HuH-7.5 (cell line): ENCODE measurements around the gene LDLRAD1.
"Not testable (repeated sequence)": the region's sequence is repeated elsewhere in the genome, so short reads cannot be mapped to it uniquely, and the experiment has no call there.

Source experiments
- DNase-seq: peaks from one replicate; pipeline ENCODE4 v3.0.0; 2011; ENCODE audit warnings: low spot score

The LDLRAD1 gene

GRCh38 chr1:53992085-53992874, 25.7 kb downstream of the LDLRAD1 start:
- no peak for DNase-seq

- DNase-seq: no peak
Observed at GRCh38 chr1:53987880-53988279, 30.1 kb downstream of the LDLRAD1 start.

DNA sequence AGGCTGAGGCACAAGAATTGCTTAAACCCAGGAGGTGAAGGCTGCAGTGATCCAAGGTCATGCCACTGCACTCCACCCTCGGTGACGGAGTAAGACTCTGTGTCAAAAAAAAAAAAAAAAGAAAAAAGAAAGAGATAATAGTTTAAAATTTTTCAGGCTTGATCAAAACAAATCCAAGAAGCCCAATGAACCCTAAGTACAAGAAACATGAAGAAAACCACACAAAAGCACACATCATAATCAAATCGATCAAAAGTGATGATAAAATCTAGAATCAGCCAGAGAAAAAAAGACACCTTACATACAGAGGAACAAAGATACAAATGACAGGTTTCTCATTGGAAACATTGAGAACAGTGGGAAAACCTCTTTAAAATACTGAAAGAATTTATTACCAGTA, 31.5 kb downstream of the LDLRAD1 start:
- DNase-seq: no peak

GRCh38 chr1:53984726-53985125, 33.3 kb downstream of the LDLRAD1 start:
- DNase-seq: no peak

DNA sequence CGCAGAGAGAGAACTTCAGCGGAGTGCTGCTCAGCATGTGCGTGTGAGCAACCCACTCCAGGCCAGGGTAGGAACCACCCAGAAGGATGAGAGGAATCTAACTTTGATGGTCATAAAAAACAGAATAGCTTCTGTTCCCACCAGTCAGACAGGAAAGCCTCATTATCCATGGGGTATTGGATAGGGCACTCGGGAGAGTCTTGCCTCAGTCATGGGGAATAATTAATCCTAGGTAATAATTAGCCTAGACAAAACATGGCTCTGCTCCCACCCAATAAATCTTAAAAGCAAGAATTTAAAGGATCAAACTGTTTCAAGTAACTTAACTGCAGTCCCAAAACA, 35.3 kb downstream of the LDLRAD1 start:
- no peak for DNase-seq

GRCh38 chr1:53982034-53982762, 35.8 kb downstream of the LDLRAD1 start:
- peak; percentile 52 for DNase-seq

DNA sequence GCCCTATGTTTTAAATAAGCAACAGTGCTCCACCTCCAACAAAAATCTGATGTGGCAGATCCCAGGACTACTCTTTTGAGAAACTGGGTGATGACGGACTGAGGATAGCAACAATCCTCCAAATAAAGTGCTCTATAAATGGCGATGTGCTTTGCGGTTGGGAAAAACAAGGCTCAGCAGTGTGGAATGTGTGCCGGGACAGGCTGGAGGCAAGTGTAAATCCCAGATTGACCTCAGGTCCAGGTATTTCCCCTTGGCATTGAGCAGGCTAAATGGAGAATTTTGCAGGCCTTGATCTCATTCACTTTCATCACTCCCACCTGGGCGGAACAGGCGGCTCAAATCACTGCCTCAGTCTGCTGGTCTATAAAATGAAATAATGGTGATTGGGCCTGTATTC, 36.8 kb downstream of the LDLRAD1 start:
- DNase-seq: no peak

DNA sequence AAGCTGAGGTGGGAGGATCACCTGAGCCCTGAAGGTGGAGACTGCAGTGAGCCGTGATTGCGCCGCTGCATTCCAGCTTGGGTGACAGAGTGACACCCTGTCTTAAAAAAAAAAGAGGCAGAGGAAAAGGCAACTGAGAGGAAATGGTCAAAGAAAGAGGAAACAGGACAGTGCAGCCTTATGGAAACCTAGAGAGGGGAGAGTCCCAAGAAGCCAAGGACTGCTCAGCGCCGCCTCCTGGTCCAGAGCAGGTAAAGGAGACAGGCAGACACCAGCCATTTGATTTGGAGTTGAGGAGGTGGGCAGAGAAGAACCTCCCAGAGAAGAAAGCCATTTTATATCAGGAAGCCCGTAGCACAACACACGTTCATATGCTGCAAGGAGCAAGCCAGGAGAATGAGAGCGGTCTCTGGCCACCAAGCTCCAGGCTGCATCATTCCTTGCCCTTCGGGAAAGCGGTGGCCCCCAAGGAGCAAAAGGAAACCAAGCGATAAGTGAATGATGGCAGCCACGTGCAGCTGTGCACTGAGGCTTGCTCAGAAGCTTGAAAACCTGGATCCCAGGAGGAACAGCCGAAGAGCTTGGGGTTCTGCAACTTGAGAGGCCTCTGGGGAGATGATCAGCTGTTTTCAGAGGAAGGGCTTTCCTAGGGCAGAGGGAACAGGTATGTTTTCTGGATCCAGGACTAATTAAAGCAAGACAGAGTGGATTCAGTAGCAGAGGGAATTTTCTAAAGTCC, 38.1 kb downstream of the LDLRAD1 start:
- DNase-seq: no peak

- no peak for DNase-seq
Observed at GRCh38 chr1:53975861-53976260, 42.1 kb downstream of the LDLRAD1 start.

DNA sequence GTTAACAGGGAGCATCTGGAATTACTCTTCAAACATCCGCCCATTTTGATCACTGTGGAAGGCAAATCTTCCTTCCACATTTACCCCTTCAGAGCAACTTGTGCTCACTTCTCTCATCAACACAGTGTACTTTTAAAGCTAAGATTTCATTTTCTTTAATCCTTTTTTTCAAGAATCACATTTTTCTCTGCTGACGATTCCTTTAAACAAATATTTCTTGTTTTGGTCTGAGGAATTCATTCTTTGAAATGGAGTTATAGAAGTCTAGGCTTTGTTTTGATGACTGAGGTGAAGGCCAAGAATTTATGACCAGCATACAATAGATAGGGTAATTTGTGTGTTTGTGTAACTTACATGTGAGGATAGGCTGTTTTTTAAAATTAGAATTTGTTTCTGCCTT, 46.3 kb downstream of the LDLRAD1 start:
- DNase-seq: no peak

DNA sequence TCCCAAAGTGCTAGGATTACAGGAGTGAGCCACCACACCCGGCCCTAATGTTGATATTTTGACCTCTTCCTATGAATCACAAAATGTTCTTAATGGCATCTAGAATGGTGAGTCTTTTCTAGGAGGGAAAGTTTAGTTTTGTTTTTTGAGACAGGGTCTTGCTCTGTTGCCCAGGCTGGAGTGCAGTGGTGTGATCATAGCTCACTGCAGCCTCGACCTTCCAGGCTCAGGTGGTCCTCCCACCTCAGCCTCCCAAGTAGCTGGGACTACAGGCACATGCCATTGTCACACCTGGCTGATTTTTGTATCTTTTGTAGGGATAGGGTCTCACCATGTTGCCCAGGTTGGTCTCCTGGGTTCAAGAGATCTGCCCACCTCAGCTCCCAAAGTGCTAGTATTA, 48.7 kb downstream of the LDLRAD1 start:
- not testable (repeated sequence) for DNase-seq

DNA sequence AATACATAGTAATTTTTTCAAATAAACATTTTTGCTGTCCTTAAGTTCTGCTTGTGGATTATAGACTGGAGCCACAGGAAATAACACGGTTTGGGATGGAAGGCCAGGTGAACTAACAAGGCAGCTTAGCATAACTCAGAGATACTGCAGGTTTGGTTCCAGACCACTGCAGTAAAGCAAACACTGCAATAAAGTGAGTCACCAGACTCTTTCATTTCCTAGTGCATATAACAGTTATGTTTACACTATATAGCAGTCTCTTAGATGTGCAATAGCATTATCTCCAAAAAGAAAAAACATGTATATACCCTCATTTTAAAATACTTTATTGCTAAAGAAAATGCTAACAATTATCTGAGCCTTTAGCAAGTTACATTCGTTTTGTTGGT, 49.9 kb downstream of the LDLRAD1 start:
- DNase-seq: no peak

DNA sequence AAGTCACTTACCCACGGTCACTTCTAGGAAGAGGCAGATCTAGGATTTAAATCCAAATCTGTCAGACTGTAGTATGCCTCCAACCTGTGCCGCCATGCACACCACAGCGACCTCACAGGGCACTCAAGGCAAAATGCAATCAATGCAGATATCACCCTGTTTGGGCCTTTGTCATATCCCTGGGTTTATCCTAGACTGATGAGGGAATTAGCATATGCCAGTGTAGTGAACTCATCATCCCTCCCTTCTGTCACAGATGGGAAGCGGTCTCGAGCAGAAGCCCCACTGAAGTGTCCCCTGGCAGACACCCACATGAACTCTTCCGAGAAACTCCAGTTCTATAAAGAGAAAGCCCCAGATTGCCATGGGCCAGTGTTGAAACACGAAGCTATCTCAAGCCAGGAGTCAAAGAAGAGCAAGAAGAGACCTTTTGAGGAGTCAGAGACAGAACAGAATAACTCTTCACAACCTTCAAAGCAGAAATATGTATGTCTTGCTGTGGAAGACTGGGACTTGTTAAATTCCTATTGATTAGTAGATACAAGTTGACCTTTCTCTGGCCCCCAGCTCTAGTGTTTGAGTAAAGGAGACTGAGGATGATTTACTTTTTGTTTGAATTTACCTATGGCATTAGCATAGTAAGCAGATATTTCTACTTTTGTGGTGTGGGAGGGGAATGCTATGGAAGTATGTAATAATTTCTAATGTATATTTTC, 50.4 kb downstream of the LDLRAD1 start:
- no peak for DNase-seq

DNA sequence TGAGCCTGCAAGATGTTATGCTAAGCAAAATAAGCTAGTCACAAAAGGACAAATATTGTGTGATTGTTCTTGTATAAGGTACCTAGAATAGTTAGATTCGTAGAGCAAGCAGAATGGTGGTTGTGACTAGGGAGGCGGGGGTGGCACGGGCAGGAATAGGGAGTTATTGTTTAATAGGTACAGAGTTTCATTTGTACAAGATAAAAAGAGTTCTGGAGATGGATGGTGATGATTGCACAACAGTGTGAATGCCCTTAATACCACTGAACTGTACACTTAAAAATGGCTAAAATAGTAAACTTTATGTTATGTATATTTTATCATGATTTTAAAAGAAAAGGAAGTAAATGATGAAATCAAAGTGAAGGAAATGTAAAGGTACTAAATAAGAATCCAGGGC, 51.2 kb downstream of the LDLRAD1 start:
- no peak for DNase-seq

GRCh38 chr1:53964109-53964508, 53.9 kb downstream of the LDLRAD1 start:
- DNase-seq: no peak

- DNase-seq: no peak
Observed at GRCh38 chr1:53963460-53963859, 54.5 kb downstream of the LDLRAD1 start.

GRCh38 chr1:53962395-53962794, 55.6 kb downstream of the LDLRAD1 start:
- DNase-seq: no peak

- DNase-seq: no peak
Observed at GRCh38 chr1:53959664-53960250, 58.2 kb downstream of the LDLRAD1 start.
